Left ventricle myocardium inferior (tissue), 1 donor: ENCODE measurements around the gene F2R. TPM values are rescaled to one million over a fixed set of nuclear protein-coding genes. Genes with fewer than 3 reads are reported as not detected.

ENCODE experiments used
- DNase-seq: peaks from one replicate; pipeline ENCODE4 v3.0.0-alpha.2; 2020
- H3K27ac ChIP-seq: fragments of 200-600 bp; replicated peaks from 2 replicates; pipeline ENCODE4 v1.8.0; 2021
- H3K27me3 ChIP-seq: fragments of 200-600 bp; 2 replicates; pipeline ENCODE4 v1.8.0; 2021; ENCODE audit warnings: low read depth
- H3K36me3 ChIP-seq: fragments of 200-600 bp; 2 replicates; pipeline ENCODE4 v1.8.0; 2021
- H3K4me1 ChIP-seq: fragments of 200-600 bp; 2 replicates; pipeline ENCODE4 v1.8.0; 2021
- H3K4me3 ChIP-seq: fragments of 200-600 bp; 2 replicates; pipeline ENCODE4 v1.8.0; 2021; ENCODE audit warnings: mild to moderate bottlenecking, moderate library complexity
- H3K9me3 ChIP-seq: fragments of 200-600 bp; replicated peaks from 2 replicates; pipeline ENCODE4 v1.8.0; 2021
- CTCF ChIP-seq: fragments of 200-600 bp; IDR thresholded peaks from 2 replicates; pipeline ENCODE4 v1.8.0; 2021; ENCODE audit warnings: antibody characterized with exemption, mild to moderate bottlenecking, borderline replicate concordance
- intact Hi-C: fragments of 100-400 bp; cut with micrococcal nuclease; formaldehyde crosslinking; loops from one replicate; pipeline ENCODE4 v1.11.0; 2022
- total RNA-seq: library from RNA; stranded (reverse); fragmentation: NEBNext Ultra II Directional; extraction: Animal tissue kit (Norgen Biotek cat#: 25700); gene quantifications from one replicate; pipeline ENCODE4 v1.2.1, GENCODE V29; 2021
- donor health status: DM: no; HTN: yes; CAD: no; lungs with severe emphysema.

F2R gene
- total RNA-seq, 1 donor from 2014 or later: 9.4 TPM

GRCh38 chr5:76688212-76688611, 27.7 kb upstream of the F2R start:
- intact Hi-C loops: no loop called here
- Histone ChIP-seq H3K27ac (no peak overlapping the region), H3K4me3 (no peak overlapping the region), H3K27me3 (no peaks in the 10 kb centered on the region), H3K4me1 (peaks cover 35% of the 10 kb centered on the region), H3K36me3 (no peaks in the 10 kb centered on the region), H3K9me3 (no peaks in the 10 kb centered on the region)
- TF ChIP-seq CTCF: no peak
- DNase-seq: no peak

DNA sequence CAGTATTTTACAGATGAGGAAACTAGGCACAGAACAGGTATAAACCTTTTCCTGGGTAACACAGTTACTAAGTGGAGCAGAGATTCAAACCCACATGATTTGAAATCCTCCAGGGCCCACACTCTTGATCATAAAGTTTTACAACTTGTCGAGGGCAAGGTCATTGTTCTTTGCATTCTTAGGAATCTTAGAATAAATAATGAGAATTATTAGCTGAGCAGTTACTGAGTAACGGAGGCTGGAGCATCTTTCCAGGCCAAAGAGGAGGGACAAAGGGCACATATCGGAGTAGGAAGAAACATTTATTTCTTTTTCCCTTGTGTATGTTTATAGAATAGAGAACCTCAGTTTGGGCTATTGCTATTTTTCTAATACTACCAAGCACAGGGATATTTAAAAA, 27.1 kb upstream of the F2R start:
- Histone ChIP-seq H3K4me1 (peaks cover 32% of the 10 kb centered on the region), H3K27me3 (no peaks in the 10 kb centered on the region), H3K9me3 (no peaks in the 10 kb centered on the region), H3K27ac (no peak overlapping the region), H3K4me3 (no peak overlapping the region), H3K36me3 (no peaks in the 10 kb centered on the region)
- no peak for TF ChIP-seq CTCF
- intact Hi-C loops: no loop called here
- DNase-seq: no peak

GRCh38 chr5:76689321-76690036, 26.4 kb upstream of the F2R start:
- intact Hi-C loops: no loop called here
- H3K27ac ChIP-seq: peak overlapping the region; percentile 66
- H3K4me1 ChIP-seq: peaks cover 29% of the 10 kb centered on the region
- TF ChIP-seq CTCF: no peak
- no peaks in the 10 kb centered on the region for H3K27me3 ChIP-seq
- H3K4me3 ChIP-seq: no peak overlapping the region
- H3K36me3 ChIP-seq: no peaks in the 10 kb centered on the region
- no peak for DNase-seq
- no peaks in the 10 kb centered on the region for H3K9me3 ChIP-seq

DNA sequence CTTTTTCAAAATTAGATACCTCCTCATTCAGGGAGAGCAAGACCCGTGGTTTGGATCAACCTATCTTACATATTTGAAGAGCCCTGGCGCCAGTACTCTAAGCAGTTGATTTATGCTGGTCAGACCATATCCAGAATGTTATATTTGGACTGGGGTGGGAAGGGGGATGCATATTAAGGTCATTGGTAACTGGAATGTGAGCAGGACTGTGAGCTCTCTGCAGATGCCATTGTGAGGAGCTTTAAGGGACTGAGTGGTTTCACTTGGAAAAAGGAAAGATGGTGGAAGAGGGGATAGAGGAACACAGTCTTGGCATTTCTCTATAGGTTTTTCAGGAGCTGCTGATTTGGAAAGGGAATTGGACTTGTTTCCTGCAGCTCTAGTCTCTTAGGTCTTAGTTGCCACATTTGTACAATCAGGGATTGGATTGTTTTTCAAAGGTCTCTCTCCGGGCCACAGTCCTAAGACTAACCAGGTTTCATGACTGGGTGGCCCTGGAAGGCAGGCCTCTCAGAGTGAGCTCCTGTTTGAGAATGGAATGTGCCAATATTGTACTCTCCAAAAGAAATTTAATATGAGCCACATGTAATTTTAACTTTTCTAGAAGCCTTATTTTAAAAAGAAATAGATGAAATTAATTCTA, 25.8 kb upstream of the F2R start:
- Histone ChIP-seq H3K27ac (peak overlapping the region; percentile 66), H3K4me1 (peaks cover 23% of the 10 kb centered on the region), H3K9me3 (no peaks in the 10 kb centered on the region), H3K36me3 (no peaks in the 10 kb centered on the region), H3K27me3 (no peaks in the 10 kb centered on the region), H3K4me3 (no peak overlapping the region)
- DNase-seq: no peak
- intact Hi-C loops: no loop called here
- no peak for TF ChIP-seq CTCF

DNA sequence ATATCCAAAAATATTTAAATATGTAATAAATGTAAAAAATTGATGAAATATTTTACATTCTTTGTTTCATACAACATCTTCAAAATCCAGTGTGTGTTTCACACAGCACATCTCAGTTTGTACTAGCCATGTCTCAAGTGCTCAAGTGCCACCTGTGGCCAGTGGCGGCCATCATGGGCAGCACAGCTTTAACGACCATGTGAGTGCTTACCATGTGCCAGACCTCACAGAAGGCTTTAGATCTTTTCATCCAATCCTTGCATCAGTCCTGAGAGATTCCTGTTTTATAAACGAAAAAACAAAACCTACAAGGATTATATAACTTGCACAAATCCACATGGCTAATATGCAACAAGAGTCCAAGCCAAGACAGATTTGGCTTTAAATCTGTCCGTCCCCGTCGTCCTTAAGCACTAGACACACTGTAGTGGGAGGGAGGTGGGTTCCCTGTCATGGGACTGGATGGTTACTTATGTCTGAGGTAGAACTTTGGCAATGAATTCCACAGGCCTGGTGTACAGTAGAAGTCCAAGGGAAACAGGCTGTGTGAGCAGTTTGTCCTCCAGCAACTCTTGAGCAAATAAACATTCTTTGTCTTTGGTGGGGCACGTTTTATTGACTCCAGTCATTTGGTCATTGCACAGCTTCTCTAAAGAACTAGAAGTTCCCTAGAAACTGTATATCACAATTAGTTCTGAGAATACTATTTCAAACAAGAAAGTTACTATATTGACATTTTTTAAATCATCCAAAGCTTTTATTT, 25.0 kb upstream of the F2R start:
- Histone ChIP-seq H3K36me3 (no peaks in the 10 kb centered on the region), H3K27ac (peak overlapping the region; percentile 66), H3K4me1 (peaks cover 23% of the 10 kb centered on the region), H3K9me3 (no peaks in the 10 kb centered on the region), H3K27me3 (no peaks in the 10 kb centered on the region), H3K4me3 (no peak overlapping the region)
- DNase-seq: no peak
- intact Hi-C loops: no loop called here
- TF ChIP-seq CTCF: no peak
